GM12878 (cell line): Measurements from ENCODE around the gene UNC13A.

Experiments
- HDAC6 ChIP-seq: fragments of 200-600 bp; sonication (generic); IDR thresholded peaks from one replicate; pipeline ENCODE4 v1.8.0; 2017; ENCODE audit warnings: antibody characterized with exemption; ENCODE audit not compliant: unreplicated experiment
- JUNB ChIP-seq: IDR thresholded peaks from 2 replicates; pipeline ENCODE4 v1.6.1; 2016; ENCODE audit warnings: antibody characterized with exemption, mild to moderate bottlenecking
- KLF5 ChIP-seq: fragments of 450-650 bp; IDR thresholded peaks from 2 replicates; pipeline ENCODE4 v1.6.1; 2014; ENCODE audit warnings: mild to moderate bottlenecking; ENCODE audit not compliant: partially characterized antibody
- POLR2A ChIP-seq: IDR thresholded peaks from 2 replicates; pipeline ENCODE4 v1.6.1; 2011; ENCODE audit warnings: low read depth, mild to moderate bottlenecking, low read length
- POLR2AphosphoS5 ChIP-seq: IDR thresholded peaks from 2 replicates; pipeline ENCODE4 v1.6.1; 2011; ENCODE audit warnings: mild to moderate bottlenecking, low read length, inconsistent platforms
- RCOR1 ChIP-seq: conservative IDR thresholded peaks from 2 replicates; pipeline ENCODE4 v1.6.1; 2012; ENCODE audit warnings: low read depth, low read length, improper control_type of control experiment
- SIX5 ChIP-seq: IDR thresholded peaks from 2 replicates; pipeline ENCODE4 v1.6.1; 2011; ENCODE audit warnings: mild to moderate bottlenecking, low read depth, low read length, moderate library complexity; ENCODE audit not compliant: severe bottlenecking
- SPI1 ChIP-seq: IDR thresholded peaks from 2 replicates; pipeline ENCODE4 v1.6.1; 2011; ENCODE audit warnings: low read depth, mild to moderate bottlenecking, low read length, moderate library complexity, borderline replicate concordance; ENCODE audit not compliant: insufficient read depth
- TF ChIP-seq, protein P1 (sequence below): IDR thresholded peaks from 2 replicates; pipeline ENCODE4 v1.6.1; 2011; ENCODE audit warnings: borderline replicate concordance, low read depth, mild to moderate bottlenecking, moderate library complexity, low read length; ENCODE audit not compliant: insufficient read depth, poor library complexity, severe bottlenecking
- TF ChIP-seq, protein P2 (sequence below): IDR thresholded peaks from 2 replicates; pipeline ENCODE4 v1.6.1; 2012; ENCODE audit warnings: low read length, inconsistent platforms
- TF ChIP-seq, protein P3 (sequence below), 3 experiments: IDR thresholded peaks in 2 of 3; conservative IDR thresholded peaks in 1 of 3; 2 replicates each; pipeline ENCODE4 v1.5.1; 2011; ENCODE audit warnings: low read depth in 3 of 3, low read length in 3 of 3, mild to moderate bottlenecking in 3 of 3, control low read depth in 2 of 3, moderate library complexity in 2 of 3, inconsistent platforms in 1 of 3, mixed read lengths in 1 of 3; ENCODE audit not compliant: control insufficient read depth in 2 of 3, insufficient read depth in 1 of 3; ENCODE audit errors: extremely low read depth in 1 of 3
- TF ChIP-seq, protein P4 (sequence below): fragments of 450-650 bp; IDR thresholded peaks from 2 replicates; pipeline ENCODE4 v1.6.1; 2016; ENCODE audit warnings: mild to moderate bottlenecking
- TF ChIP-seq, protein P5 (sequence below): IDR thresholded peaks from 2 replicates; pipeline ENCODE4 v1.6.1; 2012; ENCODE audit warnings: low read depth, low read length, improper control_type of control experiment
- TF ChIP-seq, protein P6 (sequence below): IDR thresholded peaks from 2 replicates; pipeline ENCODE4 v1.6.1; 2011; ENCODE audit warnings: low read depth, mild to moderate bottlenecking, low read length, moderate library complexity, borderline replicate concordance; ENCODE audit errors: extremely low read depth

DNA sequence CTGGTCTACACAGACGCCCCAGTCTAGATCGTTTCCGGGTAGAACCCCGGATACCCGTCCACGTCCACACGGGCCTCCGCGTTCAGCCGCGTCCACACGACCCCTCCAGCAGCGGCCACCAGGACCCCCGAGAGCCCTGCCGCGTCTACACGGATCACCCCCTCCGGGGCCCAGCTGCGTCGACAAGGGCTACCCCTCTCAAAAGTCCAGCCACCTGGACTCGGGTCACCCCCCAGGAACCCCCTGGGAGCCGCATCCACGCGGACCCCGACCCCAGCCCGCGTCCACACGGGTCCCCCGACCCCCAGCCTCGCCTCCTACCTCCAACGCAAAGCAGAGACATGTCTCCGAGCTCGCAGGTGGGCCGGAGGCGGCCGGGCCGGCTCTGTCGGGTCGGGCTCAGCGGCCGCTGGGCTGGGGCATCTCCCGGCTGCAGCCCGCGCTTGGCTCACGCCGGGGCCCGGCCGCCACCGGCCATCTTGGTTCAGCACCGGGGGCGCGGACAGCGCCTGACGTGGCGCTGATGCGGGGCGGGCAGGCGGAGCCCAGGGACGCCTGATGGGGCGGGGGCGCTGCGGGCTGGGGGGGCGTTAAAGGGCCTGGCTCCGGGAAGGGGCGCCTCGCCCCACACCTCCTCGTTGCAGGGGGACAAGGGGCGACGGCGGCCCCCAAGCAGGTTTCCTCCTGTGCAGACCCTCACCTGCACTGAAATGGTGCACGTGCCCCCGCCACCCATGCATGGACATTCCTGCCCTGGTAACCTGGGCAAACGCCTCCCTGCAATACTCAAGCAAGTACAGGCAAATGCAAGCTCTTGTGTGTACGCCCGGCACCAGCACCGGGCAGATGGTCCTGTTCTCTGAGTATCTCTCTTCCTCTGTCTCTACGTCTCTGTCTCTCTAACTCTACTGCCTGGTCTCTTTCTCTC, at the start of gene UNC13A:
- TF ChIP-seq RCOR1 (no peak), POLR2A (no peak), JUNB (no peak), POLR2AphosphoS5 (no peak), SIX5 (no peak), HDAC6 (no peak), SPI1 (no peak), KLF5 (no peak)
- TF ChIP-seq, protein P1, sequence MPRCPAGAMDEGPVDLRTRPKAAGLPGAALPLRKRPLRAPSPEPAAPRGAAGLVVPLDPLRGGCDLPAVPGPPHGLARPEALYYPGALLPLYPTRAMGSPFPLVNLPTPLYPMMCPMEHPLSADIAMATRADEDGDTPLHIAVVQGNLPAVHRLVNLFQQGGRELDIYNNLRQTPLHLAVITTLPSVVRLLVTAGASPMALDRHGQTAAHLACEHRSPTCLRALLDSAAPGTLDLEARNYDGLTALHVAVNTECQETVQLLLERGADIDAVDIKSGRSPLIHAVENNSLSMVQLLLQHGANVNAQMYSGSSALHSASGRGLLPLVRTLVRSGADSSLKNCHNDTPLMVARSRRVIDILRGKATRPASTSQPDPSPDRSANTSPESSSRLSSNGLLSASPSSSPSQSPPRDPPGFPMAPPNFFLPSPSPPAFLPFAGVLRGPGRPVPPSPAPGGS, result no peak
- TF ChIP-seq, protein P2, sequence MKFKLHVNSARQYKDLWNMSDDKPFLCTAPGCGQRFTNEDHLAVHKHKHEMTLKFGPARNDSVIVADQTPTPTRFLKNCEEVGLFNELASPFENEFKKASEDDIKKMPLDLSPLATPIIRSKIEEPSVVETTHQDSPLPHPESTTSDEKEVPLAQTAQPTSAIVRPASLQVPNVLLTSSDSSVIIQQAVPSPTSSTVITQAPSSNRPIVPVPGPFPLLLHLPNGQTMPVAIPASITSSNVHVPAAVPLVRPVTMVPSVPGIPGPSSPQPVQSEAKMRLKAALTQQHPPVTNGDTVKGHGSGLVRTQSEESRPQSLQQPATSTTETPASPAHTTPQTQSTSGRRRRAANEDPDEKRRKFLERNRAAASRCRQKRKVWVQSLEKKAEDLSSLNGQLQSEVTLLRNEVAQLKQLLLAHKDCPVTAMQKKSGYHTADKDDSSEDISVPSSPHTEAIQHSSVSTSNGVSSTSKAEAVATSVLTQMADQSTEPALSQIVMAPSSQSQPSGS, result no peak
- TF ChIP-seq, protein P3, sequence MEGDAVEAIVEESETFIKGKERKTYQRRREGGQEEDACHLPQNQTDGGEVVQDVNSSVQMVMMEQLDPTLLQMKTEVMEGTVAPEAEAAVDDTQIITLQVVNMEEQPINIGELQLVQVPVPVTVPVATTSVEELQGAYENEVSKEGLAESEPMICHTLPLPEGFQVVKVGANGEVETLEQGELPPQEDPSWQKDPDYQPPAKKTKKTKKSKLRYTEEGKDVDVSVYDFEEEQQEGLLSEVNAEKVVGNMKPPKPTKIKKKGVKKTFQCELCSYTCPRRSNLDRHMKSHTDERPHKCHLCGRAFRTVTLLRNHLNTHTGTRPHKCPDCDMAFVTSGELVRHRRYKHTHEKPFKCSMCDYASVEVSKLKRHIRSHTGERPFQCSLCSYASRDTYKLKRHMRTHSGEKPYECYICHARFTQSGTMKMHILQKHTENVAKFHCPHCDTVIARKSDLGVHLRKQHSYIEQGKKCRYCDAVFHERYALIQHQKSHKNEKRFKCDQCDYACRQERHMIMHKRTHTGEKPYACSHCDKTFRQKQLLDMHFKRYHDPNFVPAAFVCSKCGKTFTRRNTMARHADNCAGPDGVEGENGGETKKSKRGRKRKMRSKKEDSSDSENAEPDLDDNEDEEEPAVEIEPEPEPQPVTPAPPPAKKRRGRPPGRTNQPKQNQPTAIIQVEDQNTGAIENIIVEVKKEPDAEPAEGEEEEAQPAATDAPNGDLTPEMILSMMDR (IDR thresholded peaks at IDR 0.05 in 2 of 3, conservative IDR thresholded peaks at IDR 0.05 in 1 of 3; ENCODE audit: control insufficient read depth in 2 of 3, extremely low read depth in 1 of 3, insufficient read depth in 1 of 3, low read depth in 3 of 3, low read length in 3 of 3), result no peak
- TF ChIP-seq, protein P4, sequence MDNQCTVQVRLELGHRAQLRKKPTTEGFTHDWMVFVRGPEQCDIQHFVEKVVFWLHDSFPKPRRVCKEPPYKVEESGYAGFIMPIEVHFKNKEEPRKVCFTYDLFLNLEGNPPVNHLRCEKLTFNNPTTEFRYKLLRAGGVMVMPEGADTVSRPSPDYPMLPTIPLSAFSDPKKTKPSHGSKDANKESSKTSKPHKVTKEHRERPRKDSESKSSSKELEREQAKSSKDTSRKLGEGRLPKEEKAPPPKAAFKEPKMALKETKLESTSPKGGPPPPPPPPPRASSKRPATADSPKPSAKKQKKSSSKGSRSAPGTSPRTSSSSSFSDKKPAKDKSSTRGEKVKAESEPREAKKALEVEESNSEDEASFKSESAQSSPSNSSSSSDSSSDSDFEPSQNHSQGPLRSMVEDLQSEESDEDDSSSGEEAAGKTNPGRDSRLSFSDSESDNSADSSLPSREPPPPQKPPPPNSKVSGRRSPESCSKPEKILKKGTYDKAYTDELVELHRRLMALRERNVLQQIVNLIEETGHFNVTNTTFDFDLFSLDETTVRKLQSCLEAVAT, result no peak
- TF ChIP-seq, protein P5, sequence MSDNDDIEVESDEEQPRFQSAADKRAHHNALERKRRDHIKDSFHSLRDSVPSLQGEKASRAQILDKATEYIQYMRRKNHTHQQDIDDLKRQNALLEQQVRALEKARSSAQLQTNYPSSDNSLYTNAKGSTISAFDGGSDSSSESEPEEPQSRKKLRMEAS, result no peak
- TF ChIP-seq, protein P6, sequence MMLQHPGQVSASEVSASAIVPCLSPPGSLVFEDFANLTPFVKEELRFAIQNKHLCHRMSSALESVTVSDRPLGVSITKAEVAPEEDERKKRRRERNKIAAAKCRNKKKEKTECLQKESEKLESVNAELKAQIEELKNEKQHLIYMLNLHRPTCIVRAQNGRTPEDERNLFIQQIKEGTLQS, result no peak
